H4 (cell line): ENCODE data around the gene RAB3C. TPM values are rescaled to one million over a fixed set of nuclear protein-coding genes. Genes with fewer than 3 reads are reported as not detected.

ENCODE experiments used
- DNase-seq: peaks from one replicate; pipeline ENCODE4 v3.0.0-alpha.2; 2015; ENCODE audit warnings: low spot score
- total RNA-seq: library from RNA; depleted of rRNA; stranded (reverse); fragments of >200 nt; shearing (Covaris generic); gene quantifications from 2 replicates; pipeline ENCODE4 v1.2.3, GENCODE V29; 2014; rRNA removed

RAB3C gene
- total RNA-seq, 1 experiment from 2014 or later = not detected

- DNase-seq = no peak
Measured at GRCh38 chr5:58885260-58885659, 302.4 kb downstream of the RAB3C start.

GRCh38 chr5:58886315-58887207, 303.7 kb downstream of the RAB3C start:
- peak; percentile 70 for DNase-seq

GRCh38 chr5:58887311-58887710, 304.4 kb downstream of the RAB3C start:
- no peak for DNase-seq

- DNase-seq = no peak
Measured at GRCh38 chr5:58887721-58888409, 305.0 kb downstream of the RAB3C start.

- no peak for DNase-seq
Measured at GRCh38 chr5:58890265-58890664, 307.4 kb downstream of the RAB3C start.

- no peak for DNase-seq
Measured at GRCh38 chr5:58890701-58891085, 307.8 kb downstream of the RAB3C start.

- peak; percentile 62 for DNase-seq
Measured at GRCh38 chr5:58891086-58891970, 308.5 kb downstream of the RAB3C start.

GRCh38 chr5:58891971-58892343, 309.1 kb downstream of the RAB3C start:
- DNase-seq = no peak

GRCh38 chr5:58893551-58893950, 310.7 kb downstream of the RAB3C start:
- DNase-seq = no peak

GRCh38 chr5:58898006-58898405, 315.1 kb downstream of the RAB3C start:
- no peak for DNase-seq

GRCh38 chr5:58898538-58898937, 315.7 kb downstream of the RAB3C start:
- DNase-seq = no peak

- no peak for DNase-seq
Measured at GRCh38 chr5:58901271-58901670, 318.4 kb downstream of the RAB3C start.

- DNase-seq = no peak
Measured at GRCh38 chr5:58902305-58902704, 319.4 kb downstream of the RAB3C start.

GRCh38 chr5:58902765-58903164, 319.9 kb downstream of the RAB3C start:
- no peak for DNase-seq

GRCh38 chr5:58904737-58905136, 321.9 kb downstream of the RAB3C start:
- no peak for DNase-seq

GRCh38 chr5:58905944-58906343, 323.1 kb downstream of the RAB3C start:
- DNase-seq = no peak

Other genes starting within 250 kb of the RAB3C start
- gene PLK2, start 123.0 kb upstream of the RAB3C start, total RNA-seq = 56.8 and 67.3 TPM in 2 replicates
- gene GAPT, start 91.6 kb upstream of the RAB3C start, total RNA-seq = not detected in 2 replicates